Measurements from ENCODE around the gene PTTG1IP.

GRCh38 chr21:44828362-44829056, 45.0 kb downstream of the PTTG1IP start:
- TF ChIP-seq CTCF (IDR thresholded peaks at IDR 0.05; ENCODE audit: insufficient read depth, low read depth, low read length) = no peak
- TF ChIP-seq EZH2 (IDR thresholded peaks at IDR 0.05; ENCODE audit: insufficient read depth, low read length) = no peak

Measured in astrocyte (in vitro differentiated cells and primary cell).